ENCODE measurements around the gene KRTAP10-12. TPM values are rescaled to one million over a fixed set of nuclear protein-coding genes. Genes with fewer than 3 reads are reported as not detected.
"Not testable (repeated sequence)": the region's sequence is repeated elsewhere in the genome, so short reads cannot be mapped to it uniquely, and the experiment has no call there.

The KRTAP10-12 gene
- total RNA-seq, 6 donors from 2014 or later, result not detected

GRCh38 chr21:44657635-44658540 is 39.1 kb upstream of the KRTAP10-12 start, which contains the start of gene KRTAP12-3:
KRTAP12-3 (plus strand) TSS chr21:44657932; CDS start chr21:44657980, 48 bp downstream.
- DNase-seq, result peak in 1 of 2 donors; percentile 69
- peaks cover 0 to 5% (median 0%) of the 10 kb centered on the region in 4 donors for H3K27me3 ChIP-seq
- H3K4me1 ChIP-seq, result no peaks in the 10 kb centered on the region
- peak within 1 kb of the TSS in 3 of 4 donors; percentile 40 to 65 (median 40) for H3K27ac ChIP-seq
- ATAC-seq (ENCODE audit: low FRiP score in 2 of 2), result peak; percentile 15 to 61
- no peak within 1 kb of the TSS for H3K4me3 ChIP-seq
- no peaks in the 10 kb centered on the region for H3K36me3 ChIP-seq
- TF ChIP-seq POLR2A (IDR thresholded peaks at IDR 0.05) (no peak), CTCF (IDR thresholded peaks at IDR 0.05) (no peak), POLR2AphosphoS5 (IDR thresholded peaks at IDR 0.05) (no peak), EP300 (IDR thresholded peaks at IDR 0.05) (peak in 1 of 4 donors; percentile 63)
- WGBS, 2 donors, result 61 to 63% methylated on average over 23 of the region's 26 CpGs
- peaks cover 0 to 6% (median 0%) of the 10 kb centered on the region in 4 donors for H3K9me3 ChIP-seq

- Histone ChIP-seq H3K27ac (peak overlapping the region in 1 of 4 donors; percentile 27), H3K4me1 (no peaks in the 10 kb centered on the region), H3K4me3 (no peak overlapping the region), H3K27me3 (peaks cover 0 to 5% (median 0%) of the 10 kb centered on the region in 4 donors), H3K36me3 (no peaks in the 10 kb centered on the region), H3K9me3 (peaks cover 0 to 6% (median 0%) of the 10 kb centered on the region in 4 donors)
- WGBS, 2 donors, result 77 to 82% methylated on average over 5 of the region's 5 CpGs
- no peak for TF ChIP-seq POLR2AphosphoS5 (IDR thresholded peaks at IDR 0.05)
- no peak for TF ChIP-seq POLR2A (IDR thresholded peaks at IDR 0.05)
- no peak for TF ChIP-seq EP300 (IDR thresholded peaks at IDR 0.05)
- TF ChIP-seq CTCF (IDR thresholded peaks at IDR 0.05), result no peak
- no peak for ATAC-seq (ENCODE audit: low FRiP score in 2 of 2)
- no peak for DNase-seq
These were observed 38.4 kb upstream of the KRTAP10-12 start for GRCh38 chr21:44658541-44658910.

- H3K36me3 ChIP-seq, result no peaks in the 10 kb centered on the region
- peak overlapping the region in 1 of 4 donors; percentile 27 for H3K27ac ChIP-seq
- peaks cover 0 to 5% (median 0%) of the 10 kb centered on the region in 4 donors for H3K27me3 ChIP-seq
- TF ChIP-seq POLR2A (IDR thresholded peaks at IDR 0.05), result no peak
- no peak for TF ChIP-seq POLR2AphosphoS5 (IDR thresholded peaks at IDR 0.05)
- TF ChIP-seq EP300 (IDR thresholded peaks at IDR 0.05), result no peak
- TF ChIP-seq CTCF (IDR thresholded peaks at IDR 0.05), result no peak
- ATAC-seq (ENCODE audit: low FRiP score in 2 of 2) (peak in 1 of 2 donors; percentile 21), DNase-seq (no peak)
- H3K4me1 ChIP-seq, result no peaks in the 10 kb centered on the region
- no peak overlapping the region for H3K4me3 ChIP-seq
- 45 to 59% methylated on average over 10 of the region's 11 CpGs for WGBS, 2 donors
- peaks cover 0 to 6% (median 0%) of the 10 kb centered on the region in 4 donors for H3K9me3 ChIP-seq
These were observed 37.9 kb upstream of the KRTAP10-12 start for GRCh38 chr21:44658913-44659595.

- not testable (repeated sequence) for H3K27ac ChIP-seq; DNase-seq; ATAC-seq (ENCODE audit: low FRiP score in 2 of 2); H3K4me3 ChIP-seq; H3K9me3 ChIP-seq; H3K27me3 ChIP-seq; H3K36me3 ChIP-seq; H3K4me1 ChIP-seq
- WGBS, 2 donors, result 62 to 64% methylated on average over 7 of the region's 7 CpGs
These were observed 35.4 kb upstream of the KRTAP10-12 start for GRCh38 chr21:44661567-44661966.

GRCh38 chr21:44664691-44665090 is 32.3 kb upstream of the KRTAP10-12 start:
- H3K36me3 ChIP-seq, result no peaks in the 10 kb centered on the region
- H3K27me3 ChIP-seq, result no peaks in the 10 kb centered on the region
- H3K9me3 ChIP-seq, result no peaks in the 10 kb centered on the region
- H3K4me3 ChIP-seq, result no peak overlapping the region
- no peaks in the 10 kb centered on the region for H3K4me1 ChIP-seq
- ATAC-seq (ENCODE audit: low FRiP score in 2 of 2), result no peak
- DNase-seq, result no peak
- no peak for TF ChIP-seq EP300 (IDR thresholded peaks at IDR 0.05)
- TF ChIP-seq POLR2AphosphoS5 (IDR thresholded peaks at IDR 0.05), result no peak
- TF ChIP-seq POLR2A (IDR thresholded peaks at IDR 0.05), result no peak
- no peak for TF ChIP-seq CTCF (IDR thresholded peaks at IDR 0.05)
- no peak overlapping the region for H3K27ac ChIP-seq
- WGBS, 2 donors, result 69 to 90% methylated on average over 5 of the region's 5 CpGs

Data from upper lobe of left lung (tissue), 6 donors.